ENCODE measurements around the gene MC2R. TPM values are rescaled to one million over a fixed set of nuclear protein-coding genes. Genes with fewer than 3 reads are reported as not detected.

Gene MC2R
- total and polyA plus RNA-seq, 2 of the 8 experiments (the other 6 are each of a cell fraction or from before 2014, with no cell fraction given): not detected

DNA sequence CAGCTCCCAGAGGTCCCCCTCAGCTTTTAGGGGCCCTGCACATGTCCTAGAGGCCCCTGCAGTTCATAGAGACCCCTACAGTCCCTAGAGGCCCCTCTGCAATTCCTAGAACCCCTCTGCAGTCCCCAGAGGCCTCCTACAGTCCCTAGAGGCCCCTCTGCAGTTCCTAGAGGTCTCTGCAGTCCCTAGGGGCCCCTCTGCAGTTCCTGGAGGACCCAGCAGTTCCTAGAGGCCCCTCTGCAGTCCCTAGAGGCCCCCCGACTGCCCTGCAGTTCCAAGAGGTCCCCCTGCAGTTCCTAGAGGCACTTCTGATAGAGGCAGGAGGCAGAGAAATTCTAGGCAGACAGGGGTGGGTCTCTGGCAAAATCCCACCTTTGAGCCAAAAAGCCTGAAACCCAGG, 35.4 kb downstream of the MC2R start:
- Histone ChIP-seq H4K5ac (ENCODE audit: insufficient read length, low read depth, low read length) (no peak overlapping the region), H3K23ac (ENCODE audit: insufficient read length) (no peak overlapping the region), H3K4me1 (replicated peaks in 1 of 4; ENCODE audit: control insufficient read depth in 3 of 4, insufficient read depth in 4 of 4, low read length in 3 of 4) (no peaks in the 10 kb centered on the region), H3K9ac (replicated peaks in 1 of 4; ENCODE audit: extremely low read depth in 1 of 4, low read depth in 3 of 4, low read length in 3 of 4) (no peak overlapping the region), H2BK15ac (ENCODE audit: low read length) (no peak overlapping the region), H3K79me2 (ENCODE audit: control insufficient read depth in 1 of 2, insufficient read depth in 2 of 2, low read length in 2 of 2) (no peaks in the 10 kb centered on the region), H3K18ac (ENCODE audit: extremely low read depth, low read length) (no peak overlapping the region), H3K36me3 (ENCODE audit: control insufficient read depth in 2 of 4, insufficient read depth in 4 of 4, low read length in 3 of 4) (no peaks in the 10 kb centered on the region), H3K56ac (replicated peaks; ENCODE audit: insufficient read length, low read depth, low read length) (no peak overlapping the region), H4K91ac (replicated peaks; ENCODE audit: insufficient read length, low read length) (no peak overlapping the region), H3K27me3 (replicated peaks in 1 of 4; ENCODE audit: control insufficient read depth in 3 of 4, extremely low read depth in 1 of 4, insufficient read depth in 3 of 4, low read length in 3 of 4) (peaks cover 0 to 3% (median 0%) of the 10 kb centered on the region in 4 experiments; a peak in 1 of 7 replicates), H2AK5ac (ENCODE audit: low read depth, low read length) (no peak overlapping the region), H3K4me2 (ENCODE audit: insufficient read depth in 1 of 2, low read depth in 2 of 2, low read length in 2 of 2) (no peak overlapping the region), H3K4ac (replicated peaks; ENCODE audit: insufficient read length, low read depth, low read length) (no peak overlapping the region), H3K27ac (ENCODE audit: low read depth, low read length) (no peak overlapping the region), H3K23me2 (ENCODE audit: low read depth, low read length) (no peaks in the 10 kb centered on the region; the same call in 1 of the 2 replicates), H2BK12ac (ENCODE audit: low read depth, low read length) (no peak overlapping the region), H3K14ac (ENCODE audit: insufficient read length) (no peak overlapping the region), H3K4me3 (ENCODE audit: extremely low read depth in 1 of 4, insufficient read depth in 2 of 4, low read depth in 3 of 4, low read length in 4 of 4) (no peak overlapping the region), H4K20me1 (replicated peaks in 1 of 2; ENCODE audit: control insufficient read depth in 1 of 2, insufficient read depth in 2 of 2, low read length in 2 of 2) (no peaks in the 10 kb centered on the region), H3K9me3 (ENCODE audit: insufficient read depth in 2 of 2, low read depth in 1 of 2, low read length in 1 of 2) (no peaks in the 10 kb centered on the region), H3K79me1 (ENCODE audit: low read depth, low read length) (no peaks in the 10 kb centered on the region), H4K8ac (ENCODE audit: extremely low read depth, insufficient read depth, low read length) (no peak overlapping the region), H2BK5ac (ENCODE audit: low read depth, low read length) (no peak overlapping the region), H2BK120ac (replicated peaks; ENCODE audit: low read depth, low read length) (no peak overlapping the region), H2BK20ac (ENCODE audit: low read length) (no peak overlapping the region), H2AFZ (ENCODE audit: low read length) (no peak overlapping the region)
- POLR2A ChIA-PET (ENCODE audit: partially characterized antibody): no interaction called here
- 77% methylated on average over 1 of the region's 1 CpG; no CpG with 5 or more reads in 1 of the 2 experiments for WGBS, 2 experiments (ENCODE audit: extremely low coverage in 1 of 2, insufficient coverage in 1 of 2, insufficient read length in 1 of 2, insufficient replicate concordance in 2 of 2, low coverage in 1 of 2, low lambda C conversion rate in 2 of 2, missing lambda C conversion rate in 1 of 2)
- CTCF ChIA-PET (ENCODE audit: partially characterized antibody): interaction anchor here (0.6 to 1.2 kb wide), 2 partner anchors 14 to 210 kb away, joined by 3 read pairs; no protein-coding TSS in a partner anchor
- DNase-seq (ENCODE audit: low read depth in 1 of 2, low spot score in 2 of 2) (no peak), FAIRE-seq (no peak)
- TF ChIP-seq YY1 (IDR thresholded peaks at IDR 0.05; ENCODE audit: low read depth, low read length): no peak
- no peak for TF ChIP-seq POLR2A (IDR thresholded peaks at IDR 0.05; ENCODE audit: control extremely low read depth in 1 of 2, low read depth in 2 of 2, low read length in 2 of 2)
- no peak for TF ChIP-seq POLR2AphosphoS5 (IDR thresholded peaks at IDR 0.05; ENCODE audit: low read depth, low read length)
- TF ChIP-seq SRF (IDR thresholded peaks at IDR 0.05; ENCODE audit: low read depth, low read length): no peak
- TF ChIP-seq, protein P1, sequence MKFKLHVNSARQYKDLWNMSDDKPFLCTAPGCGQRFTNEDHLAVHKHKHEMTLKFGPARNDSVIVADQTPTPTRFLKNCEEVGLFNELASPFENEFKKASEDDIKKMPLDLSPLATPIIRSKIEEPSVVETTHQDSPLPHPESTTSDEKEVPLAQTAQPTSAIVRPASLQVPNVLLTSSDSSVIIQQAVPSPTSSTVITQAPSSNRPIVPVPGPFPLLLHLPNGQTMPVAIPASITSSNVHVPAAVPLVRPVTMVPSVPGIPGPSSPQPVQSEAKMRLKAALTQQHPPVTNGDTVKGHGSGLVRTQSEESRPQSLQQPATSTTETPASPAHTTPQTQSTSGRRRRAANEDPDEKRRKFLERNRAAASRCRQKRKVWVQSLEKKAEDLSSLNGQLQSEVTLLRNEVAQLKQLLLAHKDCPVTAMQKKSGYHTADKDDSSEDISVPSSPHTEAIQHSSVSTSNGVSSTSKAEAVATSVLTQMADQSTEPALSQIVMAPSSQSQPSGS (IDR thresholded peaks at IDR 0.05; ENCODE audit: low read length): no peak
- no peak for TF ChIP-seq CTBP2 (IDR thresholded peaks at IDR 0.05; ENCODE audit: borderline replicate concordance, insufficient read depth, insufficient read length, low read length)
- no peak for TF ChIP-seq BACH1 (IDR thresholded peaks at IDR 0.05; ENCODE audit: low read length)
- TF ChIP-seq, protein P2, sequence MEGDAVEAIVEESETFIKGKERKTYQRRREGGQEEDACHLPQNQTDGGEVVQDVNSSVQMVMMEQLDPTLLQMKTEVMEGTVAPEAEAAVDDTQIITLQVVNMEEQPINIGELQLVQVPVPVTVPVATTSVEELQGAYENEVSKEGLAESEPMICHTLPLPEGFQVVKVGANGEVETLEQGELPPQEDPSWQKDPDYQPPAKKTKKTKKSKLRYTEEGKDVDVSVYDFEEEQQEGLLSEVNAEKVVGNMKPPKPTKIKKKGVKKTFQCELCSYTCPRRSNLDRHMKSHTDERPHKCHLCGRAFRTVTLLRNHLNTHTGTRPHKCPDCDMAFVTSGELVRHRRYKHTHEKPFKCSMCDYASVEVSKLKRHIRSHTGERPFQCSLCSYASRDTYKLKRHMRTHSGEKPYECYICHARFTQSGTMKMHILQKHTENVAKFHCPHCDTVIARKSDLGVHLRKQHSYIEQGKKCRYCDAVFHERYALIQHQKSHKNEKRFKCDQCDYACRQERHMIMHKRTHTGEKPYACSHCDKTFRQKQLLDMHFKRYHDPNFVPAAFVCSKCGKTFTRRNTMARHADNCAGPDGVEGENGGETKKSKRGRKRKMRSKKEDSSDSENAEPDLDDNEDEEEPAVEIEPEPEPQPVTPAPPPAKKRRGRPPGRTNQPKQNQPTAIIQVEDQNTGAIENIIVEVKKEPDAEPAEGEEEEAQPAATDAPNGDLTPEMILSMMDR (IDR thresholded peaks at IDR 0.05; ENCODE audit: control extremely low read depth in 1 of 3, insufficient read depth in 1 of 3, low read depth in 1 of 3, low read length in 3 of 3): no peak
- TF ChIP-seq SIX5 (IDR thresholded peaks at IDR 0.05; ENCODE audit: low read depth, low read length): no peak
- TF ChIP-seq GTF2F1 (IDR thresholded peaks at IDR 0.05; ENCODE audit: borderline replicate concordance, low read depth, low read length): no peak
- no peak for TF ChIP-seq ZNF274 (IDR thresholded peaks at IDR 0.05; ENCODE audit: borderline replicate concordance, extremely low read depth, low read length)
